SK-N-SH (cell line): ENCODE results near the gene PTPRB.

Experiments used
- CHD2 ChIP-seq: fragments of 150-350 bp; IDR thresholded peaks from 2 replicates; pipeline ENCODE4 v1.6.1; 2018; ENCODE audit warnings: low read length; ENCODE audit not compliant: partially characterized antibody
- EP300 ChIP-seq, 2 experiments: IDR thresholded peaks; 2 replicates each; pipeline versions ENCODE4 v1.4.0 to v1.6.1; 2012; ENCODE audit warnings: borderline replicate concordance in 1 of 2, low read depth in 1 of 2, low read length in 1 of 2
- EZH2phosphoT487 ChIP-seq: fragments of 200-600 bp; sonication (generic); IDR thresholded peaks from 2 replicates; pipeline ENCODE4 v1.6.1; 2017; ENCODE audit warnings: low read depth, mixed run types, mild to moderate bottlenecking, antibody characterized with exemption, moderate library complexity, borderline replicate concordance
- FOSL2 ChIP-seq: IDR thresholded peaks from 2 replicates; pipeline ENCODE4 v1.4.0; 2012; ENCODE audit warnings: low read depth, mild to moderate bottlenecking, moderate library complexity, borderline replicate concordance
- JUND ChIP-seq: IDR thresholded peaks from 2 replicates; pipeline ENCODE4 v1.4.0; 2012
- NFIC ChIP-seq: IDR thresholded peaks from 2 replicates; pipeline ENCODE4 v1.4.0; 2012; ENCODE audit warnings: borderline replicate concordance
- NRF1 ChIP-seq: IDR thresholded peaks from 2 replicates; pipeline ENCODE4 v1.6.1; 2012; ENCODE audit warnings: low read depth, mild to moderate bottlenecking, low read length
- POLR2AphosphoS5 ChIP-seq: IDR thresholded peaks from 2 replicates; pipeline ENCODE4 v1.6.1; 2012; ENCODE audit warnings: low read depth, low read length
- RFX5 ChIP-seq: IDR thresholded peaks from 2 replicates; pipeline ENCODE4 v1.6.1; 2012; ENCODE audit warnings: mild to moderate bottlenecking, improper control_type of control experiment, low read length
- RXRA ChIP-seq: IDR thresholded peaks from 2 replicates; pipeline ENCODE4 v1.4.0; 2012; ENCODE audit warnings: low read depth, mild to moderate bottlenecking, borderline replicate concordance
- TF ChIP-seq, protein P1 (sequence below): fragments of 200-600 bp; sonication (generic); IDR thresholded peaks from 2 replicates; pipeline ENCODE4 v1.6.1; 2017; ENCODE audit warnings: antibody characterized with exemption, mild to moderate bottlenecking, moderate library complexity
- TF ChIP-seq, protein P2 (sequence below): IDR thresholded peaks from 2 replicates; pipeline ENCODE4 v1.6.1; 2012; ENCODE audit warnings: mild to moderate bottlenecking, low read depth, low read length, moderate library complexity
- TF ChIP-seq, protein P3 (sequence below): fragments of 150-350 bp; IDR thresholded peaks from 2 replicates; pipeline ENCODE4 v1.6.1; 2017; ENCODE audit warnings: antibody characterized with exemption, low read length, low read depth, borderline replicate concordance

DNA sequence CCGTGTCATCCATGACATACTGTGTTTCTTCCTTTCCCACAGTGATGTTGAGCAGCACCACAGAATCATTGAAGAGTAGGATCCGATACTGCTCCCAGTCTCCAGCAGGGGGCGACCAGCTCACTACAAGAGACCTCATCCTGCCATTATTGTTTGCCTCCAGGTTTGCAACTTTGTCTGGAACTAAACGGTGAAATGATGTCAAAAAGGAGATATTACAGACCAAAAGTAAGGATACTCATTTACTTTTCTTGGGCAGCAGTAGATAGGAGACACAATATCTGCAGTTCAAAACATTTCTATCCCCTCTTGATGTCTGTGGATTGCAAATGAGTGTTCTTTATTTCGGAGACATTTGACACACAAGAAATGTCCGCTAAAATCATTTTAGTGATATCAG is 47.2 kb downstream of the PTPRB start:
- TF ChIP-seq JUND: no peak
- TF ChIP-seq CHD2: no peak
- TF ChIP-seq, protein P1, sequence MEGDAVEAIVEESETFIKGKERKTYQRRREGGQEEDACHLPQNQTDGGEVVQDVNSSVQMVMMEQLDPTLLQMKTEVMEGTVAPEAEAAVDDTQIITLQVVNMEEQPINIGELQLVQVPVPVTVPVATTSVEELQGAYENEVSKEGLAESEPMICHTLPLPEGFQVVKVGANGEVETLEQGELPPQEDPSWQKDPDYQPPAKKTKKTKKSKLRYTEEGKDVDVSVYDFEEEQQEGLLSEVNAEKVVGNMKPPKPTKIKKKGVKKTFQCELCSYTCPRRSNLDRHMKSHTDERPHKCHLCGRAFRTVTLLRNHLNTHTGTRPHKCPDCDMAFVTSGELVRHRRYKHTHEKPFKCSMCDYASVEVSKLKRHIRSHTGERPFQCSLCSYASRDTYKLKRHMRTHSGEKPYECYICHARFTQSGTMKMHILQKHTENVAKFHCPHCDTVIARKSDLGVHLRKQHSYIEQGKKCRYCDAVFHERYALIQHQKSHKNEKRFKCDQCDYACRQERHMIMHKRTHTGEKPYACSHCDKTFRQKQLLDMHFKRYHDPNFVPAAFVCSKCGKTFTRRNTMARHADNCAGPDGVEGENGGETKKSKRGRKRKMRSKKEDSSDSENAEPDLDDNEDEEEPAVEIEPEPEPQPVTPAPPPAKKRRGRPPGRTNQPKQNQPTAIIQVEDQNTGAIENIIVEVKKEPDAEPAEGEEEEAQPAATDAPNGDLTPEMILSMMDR: peak; percentile 93
- no peak for TF ChIP-seq EZH2phosphoT487
- TF ChIP-seq, protein P2, sequence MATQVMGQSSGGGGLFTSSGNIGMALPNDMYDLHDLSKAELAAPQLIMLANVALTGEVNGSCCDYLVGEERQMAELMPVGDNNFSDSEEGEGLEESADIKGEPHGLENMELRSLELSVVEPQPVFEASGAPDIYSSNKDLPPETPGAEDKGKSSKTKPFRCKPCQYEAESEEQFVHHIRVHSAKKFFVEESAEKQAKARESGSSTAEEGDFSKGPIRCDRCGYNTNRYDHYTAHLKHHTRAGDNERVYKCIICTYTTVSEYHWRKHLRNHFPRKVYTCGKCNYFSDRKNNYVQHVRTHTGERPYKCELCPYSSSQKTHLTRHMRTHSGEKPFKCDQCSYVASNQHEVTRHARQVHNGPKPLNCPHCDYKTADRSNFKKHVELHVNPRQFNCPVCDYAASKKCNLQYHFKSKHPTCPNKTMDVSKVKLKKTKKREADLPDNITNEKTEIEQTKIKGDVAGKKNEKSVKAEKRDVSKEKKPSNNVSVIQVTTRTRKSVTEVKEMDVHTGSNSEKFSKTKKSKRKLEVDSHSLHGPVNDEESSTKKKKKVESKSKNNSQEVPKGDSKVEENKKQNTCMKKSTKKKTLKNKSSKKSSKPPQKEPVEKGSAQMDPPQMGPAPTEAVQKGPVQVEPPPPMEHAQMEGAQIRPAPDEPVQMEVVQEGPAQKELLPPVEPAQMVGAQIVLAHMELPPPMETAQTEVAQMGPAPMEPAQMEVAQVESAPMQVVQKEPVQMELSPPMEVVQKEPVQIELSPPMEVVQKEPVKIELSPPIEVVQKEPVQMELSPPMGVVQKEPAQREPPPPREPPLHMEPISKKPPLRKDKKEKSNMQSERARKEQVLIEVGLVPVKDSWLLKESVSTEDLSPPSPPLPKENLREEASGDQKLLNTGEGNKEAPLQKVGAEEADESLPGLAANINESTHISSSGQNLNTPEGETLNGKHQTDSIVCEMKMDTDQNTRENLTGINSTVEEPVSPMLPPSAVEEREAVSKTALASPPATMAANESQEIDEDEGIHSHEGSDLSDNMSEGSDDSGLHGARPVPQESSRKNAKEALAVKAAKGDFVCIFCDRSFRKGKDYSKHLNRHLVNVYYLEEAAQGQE: no peak
- TF ChIP-seq, protein P3, sequence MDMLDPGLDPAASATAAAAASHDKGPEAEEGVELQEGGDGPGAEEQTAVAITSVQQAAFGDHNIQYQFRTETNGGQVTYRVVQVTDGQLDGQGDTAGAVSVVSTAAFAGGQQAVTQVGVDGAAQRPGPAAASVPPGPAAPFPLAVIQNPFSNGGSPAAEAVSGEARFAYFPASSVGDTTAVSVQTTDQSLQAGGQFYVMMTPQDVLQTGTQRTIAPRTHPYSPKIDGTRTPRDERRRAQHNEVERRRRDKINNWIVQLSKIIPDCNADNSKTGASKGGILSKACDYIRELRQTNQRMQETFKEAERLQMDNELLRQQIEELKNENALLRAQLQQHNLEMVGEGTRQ: no peak
- TF ChIP-seq EP300 (IDR thresholded peaks at IDR 0.05; ENCODE audit: borderline replicate concordance in 1 of 2, low read depth in 1 of 2, low read length in 1 of 2): no peak
- no peak for TF ChIP-seq RFX5
- no peak for TF ChIP-seq RXRA
- no peak for TF ChIP-seq FOSL2
- TF ChIP-seq NFIC: no peak
- TF ChIP-seq NRF1: 0 out of 2 replicates have a peak, but pooled peaks have one; percentile 16
- TF ChIP-seq POLR2AphosphoS5: no peak
